WTC11 (cell line): ENCODE results near the gene NDUFS4.

Source experiments
- CTCF ChIP-seq: fragments of 200-600 bp; IDR thresholded peaks from 2 replicates; pipeline ENCODE4 v1.8.0; 2022; ENCODE audit warnings: antibody characterized with exemption
- MAX ChIP-seq: sonication (generic); formaldehyde crosslinking; IDR thresholded peaks from 2 replicates; pipeline ENCODE4 v1.8.0; 2022; ENCODE audit warnings: mild to moderate bottlenecking, missing genetic modification reagents
- MYBL2 ChIP-seq: sonication (generic); formaldehyde crosslinking; IDR thresholded peaks from 2 replicates; pipeline ENCODE4 v1.8.1; 2023; ENCODE audit warnings: mild to moderate bottlenecking, moderate library complexity, missing genetic modification reagents
- NFE2L1 ChIP-seq: sonication (generic); formaldehyde crosslinking; IDR thresholded peaks from 2 replicates; pipeline ENCODE4 v1.8.1; 2023; ENCODE audit warnings: missing genetic modification reagents
- NFYB ChIP-seq: sonication (generic); formaldehyde crosslinking; conservative IDR thresholded peaks from 2 replicates; pipeline ENCODE4 v1.8.0; 2022; ENCODE audit warnings: low read depth, missing genetic modification reagents
- TCF7 ChIP-seq: sonication (generic); formaldehyde crosslinking; IDR thresholded peaks from 2 replicates; pipeline ENCODE4 v1.8.0; 2022; ENCODE audit warnings: mild to moderate bottlenecking, low read depth, missing genetic modification reagents, moderate library complexity
- TEAD4 ChIP-seq: sonication (generic); formaldehyde crosslinking; IDR thresholded peaks from 2 replicates; pipeline ENCODE4 v1.8.0; 2022; ENCODE audit warnings: mild to moderate bottlenecking, missing genetic modification reagents
- TF ChIP-seq, protein P1 (sequence below): sonication (generic); formaldehyde crosslinking; IDR thresholded peaks from 2 replicates; pipeline ENCODE4 v1.8.0; 2023; ENCODE audit warnings: missing genetic modification reagents
- TF ChIP-seq, protein P2 (sequence below): sonication (generic); formaldehyde crosslinking; conservative IDR thresholded peaks from 2 replicates; pipeline ENCODE4 v1.8.1; 2022; ENCODE audit warnings: mild to moderate bottlenecking, missing genetic modification reagents

- TF ChIP-seq TCF7 (CRISPR knock-in tag) (no peak), CTCF (no peak), MAX (CRISPR knock-in tag) (no peak), NFYB (CRISPR knock-in tag) (no peak), TEAD4 (no peak), NFE2L1 (CRISPR knock-in tag) (no peak), MYBL2 (CRISPR knock-in tag) (no peak)
- TF ChIP-seq, protein P1, sequence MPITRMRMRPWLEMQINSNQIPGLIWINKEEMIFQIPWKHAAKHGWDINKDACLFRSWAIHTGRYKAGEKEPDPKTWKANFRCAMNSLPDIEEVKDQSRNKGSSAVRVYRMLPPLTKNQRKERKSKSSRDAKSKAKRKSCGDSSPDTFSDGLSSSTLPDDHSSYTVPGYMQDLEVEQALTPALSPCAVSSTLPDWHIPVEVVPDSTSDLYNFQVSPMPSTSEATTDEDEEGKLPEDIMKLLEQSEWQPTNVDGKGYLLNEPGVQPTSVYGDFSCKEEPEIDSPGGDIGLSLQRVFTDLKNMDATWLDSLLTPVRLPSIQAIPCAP = no peak
- TF ChIP-seq, protein P2, sequence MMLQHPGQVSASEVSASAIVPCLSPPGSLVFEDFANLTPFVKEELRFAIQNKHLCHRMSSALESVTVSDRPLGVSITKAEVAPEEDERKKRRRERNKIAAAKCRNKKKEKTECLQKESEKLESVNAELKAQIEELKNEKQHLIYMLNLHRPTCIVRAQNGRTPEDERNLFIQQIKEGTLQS (CRISPR knock-in tag) = no peak
Observed at GRCh38 chr5:53578854-53579253, 18.4 kb downstream of the NDUFS4 start.
